H1 (cell line): ENCODE data around the gene ABHD6. TPM values are rescaled to one million over a fixed set of nuclear protein-coding genes. Genes with fewer than 3 reads are reported as not detected.

Source experiments
- POLR2A ChIP-seq, 2 experiments: IDR thresholded peaks; 1 replicate in 1 of 2; 2 replicates in 1 of 2; pipeline ENCODE4 v1.6.1; 2011; ENCODE audit warnings: low read depth in 2 of 2, low read length in 2 of 2, mild to moderate bottlenecking in 2 of 2; ENCODE audit errors: control extremely low read depth in 1 of 2
- SRF ChIP-seq: IDR thresholded peaks from 2 replicates; pipeline ENCODE4 v1.6.1; 2011; ENCODE audit warnings: mild to moderate bottlenecking, low read depth, low read length, moderate library complexity
- TCF12 ChIP-seq: IDR thresholded peaks from 2 replicates; pipeline ENCODE4 v1.6.1; 2011; ENCODE audit warnings: low read depth, mild to moderate bottlenecking, low read length
- polyA plus RNA-seq, 7 experiments: library from polyadenylated mRNA; depleted of rRNA in 3 of 7; stranded (reverse) in 5 of 7; unstranded in 2 of 7; fragments of >200 nt in 5 of 7; fragments of 200-250 nt in 2 of 7; gene quantifications; 1 replicate in 5 of 7; 2 replicates in 1 of 7; 4 replicates in 1 of 7; pipeline versions ENCODE4 v1.2.1 to v1.2.3, GENCODE V29; 2011 to 2013; ENCODE audit warnings: missing spikeins in 2 of 7, mixed read lengths in 2 of 7
- total RNA-seq: library from RNA; stranded (reverse); fragmentation: NEBNext Ultra II Directional; extraction: Animal tissue kit (Norgen Biotek cat#: 25700); gene quantifications from 2 replicates; pipeline ENCODE4 v1.2.1, GENCODE V29; 2021

ABHD6 gene
- total and polyA plus RNA-seq, 2 of the 8 experiments (the other 6 are each of a cell fraction or from before 2014, with no cell fraction given): 5.9 to 6.6 TPM

DNA sequence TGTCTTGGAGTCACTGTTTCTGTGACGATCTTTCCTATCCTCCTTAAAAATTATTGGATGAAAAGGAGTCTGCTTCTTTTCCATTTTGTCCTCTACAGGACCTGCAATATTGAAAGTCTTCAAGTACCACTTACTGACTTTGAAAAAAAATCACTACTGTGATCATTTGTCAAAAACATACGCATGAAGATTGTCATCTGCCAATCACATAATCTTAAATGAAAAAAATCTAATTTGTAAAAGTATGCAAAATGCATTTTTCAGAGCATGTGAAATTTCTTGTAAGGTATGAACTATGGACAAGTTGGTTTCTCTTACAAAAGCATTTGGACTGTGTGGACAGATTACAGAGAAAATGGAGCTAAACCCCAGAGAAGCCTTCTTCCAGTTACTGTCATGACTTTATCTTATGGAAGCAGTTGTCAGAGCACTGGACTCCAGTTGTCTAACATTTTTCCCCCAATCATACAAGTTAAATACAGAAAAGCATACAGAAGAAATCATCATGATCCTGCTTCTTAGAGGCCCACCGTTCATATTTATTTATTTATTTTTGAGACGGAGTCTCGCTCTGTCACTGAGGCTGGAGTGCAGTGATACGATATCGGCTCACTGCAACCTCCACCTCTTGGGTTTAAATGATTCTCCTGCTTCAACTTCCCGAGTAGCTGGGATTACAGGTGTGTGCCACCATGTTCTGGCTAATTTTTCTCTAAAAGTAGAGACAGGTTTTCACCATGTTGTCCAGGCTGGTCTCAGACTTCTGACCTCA lies 91.7 kb downstream of the ABHD6 start (continued):
- TF ChIP-seq POLR2A (IDR thresholded peaks at IDR 0.05; ENCODE audit: control extremely low read depth in 1 of 2, low read depth in 2 of 2, low read length in 2 of 2) (no peak), SRF (no peak), TCF12 (no peak)
- TF ChIP-seq, all 59 proteins: peak for 0
